Astrocyte (in vitro differentiated cells and primary cell): ENCODE measurements around the gene SPSB2. TPM values are rescaled to one million over a fixed set of nuclear protein-coding genes. Genes with fewer than 3 reads are reported as not detected.

Experiments used
- DNase-seq: peaks from one replicate; pipeline ENCODE4 v3.0.0-alpha.2; 2010; ENCODE audit warnings: low read depth
- FAIRE-seq: peaks from 2 replicates; lab custom pipeline; 2011; peaks lifted over from hg19 to GRCh38; lab: Jason Lieb, UNC
- H2AFZ ChIP-seq: 2 replicates; pipeline ENCODE4 v1.6.0; 2012; ENCODE audit warnings: low read depth, low read length, inconsistent platforms
- H3K27ac ChIP-seq: 2 replicates; pipeline ENCODE4 v1.5.1; 2011; ENCODE audit warnings: low read depth, low read length, inconsistent platforms
- H3K27me3 ChIP-seq: 2 replicates; pipeline ENCODE4 v1.6.0; 2011; ENCODE audit warnings: low read length, inconsistent platforms; ENCODE audit not compliant: insufficient read depth
- H3K36me3 ChIP-seq: 2 replicates; pipeline ENCODE4 v1.5.1; 2011; ENCODE audit warnings: low read length, inconsistent platforms; ENCODE audit not compliant: insufficient read depth
- H3K4me1 ChIP-seq: 2 replicates; pipeline ENCODE4 v1.5.1; 2011; ENCODE audit warnings: low read length, inconsistent platforms; ENCODE audit not compliant: insufficient read depth
- H3K4me2 ChIP-seq: 2 replicates; pipeline ENCODE4 v1.6.0; 2012; ENCODE audit warnings: low read length, inconsistent platforms
- H3K4me3 ChIP-seq: 2 replicates; pipeline ENCODE4 v1.5.1; 2011; ENCODE audit warnings: low read depth, mild to moderate bottlenecking, low read length, inconsistent platforms; ENCODE audit not compliant: insufficient read depth
- H3K79me2 ChIP-seq: 2 replicates; pipeline ENCODE4 v1.6.0; 2012; ENCODE audit warnings: mild to moderate bottlenecking, low read length, inconsistent platforms; ENCODE audit not compliant: insufficient read depth
- H3K9ac ChIP-seq: 2 replicates; pipeline ENCODE4 v1.6.0; 2012; ENCODE audit warnings: mild to moderate bottlenecking, low read length, inconsistent platforms
- H3K9me3 ChIP-seq: 2 replicates; pipeline ENCODE4 v1.5.1; 2012; ENCODE audit warnings: low read depth, mild to moderate bottlenecking, low read length, inconsistent platforms; ENCODE audit not compliant: insufficient read depth
- H4K20me1 ChIP-seq: 2 replicates; pipeline ENCODE4 v1.6.0; 2012; ENCODE audit warnings: low read length, inconsistent platforms; ENCODE audit not compliant: insufficient read depth
- H3K27ac Mint-ChIP-seq: one replicate; pipeline ENCODE4 v1.8.0; 2021; ENCODE audit warnings: mild to moderate bottlenecking, mixed read lengths; ENCODE audit not compliant: unreplicated experiment
- H3K27me3 Mint-ChIP-seq: one replicate; pipeline ENCODE4 v1.8.0; 2021; ENCODE audit warnings: low read depth, mixed read lengths; ENCODE audit not compliant: unreplicated experiment
- H3K36me3 Mint-ChIP-seq: one replicate; pipeline ENCODE4 v1.8.0; 2021; ENCODE audit warnings: low read depth, mixed read lengths; ENCODE audit not compliant: unreplicated experiment
- H3K4me1 Mint-ChIP-seq: one replicate; pipeline ENCODE4 v1.8.0; 2021; ENCODE audit warnings: low read depth, mixed read lengths; ENCODE audit not compliant: unreplicated experiment
- H3K4me3 Mint-ChIP-seq: one replicate; pipeline ENCODE4 v1.8.0; 2021; ENCODE audit warnings: mild to moderate bottlenecking, moderate library complexity, mixed read lengths; ENCODE audit not compliant: unreplicated experiment
- H3K9me3 Mint-ChIP-seq: one replicate; pipeline ENCODE4 v1.8.0; 2021; ENCODE audit warnings: mild to moderate bottlenecking, mixed read lengths; ENCODE audit not compliant: unreplicated experiment
- EZH2 ChIP-seq: IDR thresholded peaks from 2 replicates; pipeline ENCODE4 v1.6.1; 2012; ENCODE audit warnings: mild to moderate bottlenecking, low read length, inconsistent platforms; ENCODE audit not compliant: insufficient read depth
- total RNA-seq: library from RNA; stranded (reverse); gene quantifications from 2 replicates; pipeline ENCODE4 v1.2.1, GENCODE V29; 2021
- TF ChIP-seq, protein P1 (sequence below): IDR thresholded peaks from 2 replicates; pipeline ENCODE4 v1.5.1; 2011; ENCODE audit warnings: low read depth, mild to moderate bottlenecking, inconsistent platforms, low read length, moderate library complexity; ENCODE audit not compliant: insufficient read depth

SPSB2 gene
- total RNA-seq, 1 donor from 2014 or later, result 4.9 TPM

DNA sequence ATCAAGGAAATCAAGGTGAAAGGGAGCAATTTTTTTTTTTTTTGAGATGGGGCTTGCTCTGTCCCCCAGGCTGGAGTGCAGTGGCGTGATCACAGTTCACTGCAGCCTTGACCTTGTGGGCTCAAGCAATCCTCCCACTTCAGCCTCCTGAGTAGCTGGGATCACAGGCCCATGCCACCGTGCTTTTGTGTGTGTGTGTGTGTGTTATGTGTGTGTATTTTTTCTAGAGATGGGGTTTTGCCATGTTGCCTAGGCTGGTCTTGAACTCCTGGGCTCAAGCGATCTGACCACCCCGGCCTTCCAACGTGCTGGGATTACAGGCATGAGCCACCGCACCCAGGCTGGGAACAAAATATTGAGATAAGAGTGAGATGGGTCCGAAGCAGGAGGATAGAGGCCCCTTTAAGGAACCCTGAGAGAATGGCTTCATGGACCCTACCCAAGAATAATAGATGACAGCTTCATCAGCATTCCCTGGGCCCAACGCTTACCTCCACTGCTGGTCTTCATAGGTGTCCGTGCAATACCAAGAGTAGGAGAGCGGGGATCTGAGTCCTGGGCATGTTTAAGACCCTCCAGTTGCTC is 23.0 kb downstream of the SPSB2 start:
- H3K27me3 Mint-ChIP-seq, result no peaks in the 10 kb centered on the region
- Histone ChIP-seq H3K9ac (peak overlapping the region; percentile 88), H3K27ac (no peak overlapping the region), H3K9me3 (no peaks in the 10 kb centered on the region), H3K4me3 (peak overlapping the region; percentile 87), H4K20me1 (peaks cover 45% of the 10 kb centered on the region), H3K4me1 (peaks cover 19% of the 10 kb centered on the region), H3K27me3 (no peaks in the 10 kb centered on the region), H3K4me2 (peak overlapping the region; percentile 88), H3K36me3 (peaks cover 20% of the 10 kb centered on the region), H3K79me2 (peaks cover 63% of the 10 kb centered on the region), H2AFZ (no peak overlapping the region)
- no peak for TF ChIP-seq EZH2
- TF ChIP-seq, protein P1, sequence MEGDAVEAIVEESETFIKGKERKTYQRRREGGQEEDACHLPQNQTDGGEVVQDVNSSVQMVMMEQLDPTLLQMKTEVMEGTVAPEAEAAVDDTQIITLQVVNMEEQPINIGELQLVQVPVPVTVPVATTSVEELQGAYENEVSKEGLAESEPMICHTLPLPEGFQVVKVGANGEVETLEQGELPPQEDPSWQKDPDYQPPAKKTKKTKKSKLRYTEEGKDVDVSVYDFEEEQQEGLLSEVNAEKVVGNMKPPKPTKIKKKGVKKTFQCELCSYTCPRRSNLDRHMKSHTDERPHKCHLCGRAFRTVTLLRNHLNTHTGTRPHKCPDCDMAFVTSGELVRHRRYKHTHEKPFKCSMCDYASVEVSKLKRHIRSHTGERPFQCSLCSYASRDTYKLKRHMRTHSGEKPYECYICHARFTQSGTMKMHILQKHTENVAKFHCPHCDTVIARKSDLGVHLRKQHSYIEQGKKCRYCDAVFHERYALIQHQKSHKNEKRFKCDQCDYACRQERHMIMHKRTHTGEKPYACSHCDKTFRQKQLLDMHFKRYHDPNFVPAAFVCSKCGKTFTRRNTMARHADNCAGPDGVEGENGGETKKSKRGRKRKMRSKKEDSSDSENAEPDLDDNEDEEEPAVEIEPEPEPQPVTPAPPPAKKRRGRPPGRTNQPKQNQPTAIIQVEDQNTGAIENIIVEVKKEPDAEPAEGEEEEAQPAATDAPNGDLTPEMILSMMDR, result no peak
- H3K36me3 Mint-ChIP-seq, result peaks cover 7% of the 10 kb centered on the region
- peaks cover 10% of the 10 kb centered on the region for H3K4me1 Mint-ChIP-seq
- H3K4me3 Mint-ChIP-seq, result peak overlapping the region; percentile 66
- no peaks in the 10 kb centered on the region for H3K9me3 Mint-ChIP-seq
- FAIRE-seq (no peak), DNase-seq (no peak)
- H3K27ac Mint-ChIP-seq, result no peak overlapping the region

DNA sequence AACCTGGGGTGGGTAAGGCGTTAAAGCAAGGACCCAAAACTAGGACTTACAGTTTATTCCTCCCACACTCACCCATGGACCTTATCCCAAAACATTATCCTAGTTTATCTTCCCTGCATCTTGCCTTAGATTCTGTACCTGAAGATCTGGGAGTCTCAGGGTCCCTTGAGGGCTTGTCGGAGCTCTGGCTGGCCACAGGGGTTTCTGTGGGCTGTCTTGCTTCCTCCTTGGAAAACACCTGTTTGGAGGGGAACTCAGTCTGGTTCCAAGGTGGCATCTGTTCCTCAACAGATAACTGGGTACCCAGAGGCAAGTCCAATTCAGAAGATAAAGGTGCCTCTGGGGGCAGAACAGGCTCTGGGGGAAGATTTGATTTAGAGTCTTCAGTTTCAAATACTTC is 23.7 kb downstream of the SPSB2 start:
- no peaks in the 10 kb centered on the region for H3K9me3 ChIP-seq
- H3K27me3 ChIP-seq, result no peaks in the 10 kb centered on the region
- peaks cover 25% of the 10 kb centered on the region for H3K36me3 ChIP-seq
- H3K27ac ChIP-seq, result no peak overlapping the region
- H3K36me3 Mint-ChIP-seq, result peaks cover 7% of the 10 kb centered on the region
- peaks cover 10% of the 10 kb centered on the region for H3K4me1 Mint-ChIP-seq
- peak overlapping the region; percentile 88 for H3K4me2 ChIP-seq
- no peak for FAIRE-seq
- TF ChIP-seq EZH2, result no peak
- TF ChIP-seq, protein P1, result no peak
- no peak overlapping the region for H3K27ac Mint-ChIP-seq
- H3K9me3 Mint-ChIP-seq, result no peaks in the 10 kb centered on the region
- peaks cover 44% of the 10 kb centered on the region for H4K20me1 ChIP-seq
- no peak overlapping the region for H2AFZ ChIP-seq
- no peak overlapping the region for H3K4me3 ChIP-seq
- H3K27me3 Mint-ChIP-seq, result no peaks in the 10 kb centered on the region
- H3K9ac ChIP-seq, result no peak overlapping the region
- H3K4me3 Mint-ChIP-seq, result no peak overlapping the region
- DNase-seq, result no peak
- H3K79me2 ChIP-seq, result peaks cover 57% of the 10 kb centered on the region
- peaks cover 19% of the 10 kb centered on the region for H3K4me1 ChIP-seq

DNA sequence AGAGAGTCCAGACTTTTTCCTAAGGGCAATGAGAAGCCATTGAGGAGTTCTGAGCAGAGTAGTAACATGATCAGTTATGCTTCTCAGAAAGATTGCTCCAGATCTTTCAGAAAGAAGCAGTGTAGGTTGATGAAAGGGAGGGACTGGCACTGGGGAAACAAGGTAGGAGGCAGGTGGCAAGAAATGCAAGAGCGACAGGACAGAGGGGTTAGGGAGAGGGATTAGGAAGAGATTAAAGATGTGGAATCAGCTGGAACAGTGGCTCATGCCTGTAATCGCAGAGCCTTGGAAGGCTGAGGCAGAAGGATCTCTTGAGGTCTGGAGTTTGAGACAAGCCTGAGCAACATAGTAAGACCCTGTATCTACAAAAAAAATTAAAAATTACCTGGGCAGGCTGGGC is 25.4 kb downstream of the SPSB2 start:
- H4K20me1 ChIP-seq, result peaks cover 36% of the 10 kb centered on the region
- no peaks in the 10 kb centered on the region for H3K27me3 Mint-ChIP-seq
- no peak overlapping the region for H3K4me2 ChIP-seq
- peaks cover 13% of the 10 kb centered on the region for H3K36me3 Mint-ChIP-seq
- H3K27ac Mint-ChIP-seq, result no peak overlapping the region
- H3K27me3 ChIP-seq, result no peaks in the 10 kb centered on the region
- peaks cover 31% of the 10 kb centered on the region for H3K36me3 ChIP-seq
- no peak overlapping the region for H3K9ac ChIP-seq
- DNase-seq (no peak), FAIRE-seq (no peak)
- peaks cover 8% of the 10 kb centered on the region for H3K4me1 ChIP-seq
- TF ChIP-seq EZH2, result no peak
- TF ChIP-seq, protein P1, result no peak
- H3K4me3 Mint-ChIP-seq, result no peak overlapping the region
- H3K9me3 Mint-ChIP-seq, result no peaks in the 10 kb centered on the region
- H3K79me2 ChIP-seq, result peaks cover 40% of the 10 kb centered on the region
- H3K27ac ChIP-seq, result no peak overlapping the region
- H2AFZ ChIP-seq, result no peak overlapping the region
- H3K4me1 Mint-ChIP-seq, result peaks cover 1% of the 10 kb centered on the region
- H3K4me3 ChIP-seq, result no peak overlapping the region
- no peaks in the 10 kb centered on the region for H3K9me3 ChIP-seq
